ENCODE data around the gene MED29. TPM values are rescaled to one million over a fixed set of nuclear protein-coding genes. Genes with fewer than 3 reads are reported as not detected.

Gene MED29
- polyA plus RNA-seq, 1 experiment, result 36.6 TPM

DNA sequence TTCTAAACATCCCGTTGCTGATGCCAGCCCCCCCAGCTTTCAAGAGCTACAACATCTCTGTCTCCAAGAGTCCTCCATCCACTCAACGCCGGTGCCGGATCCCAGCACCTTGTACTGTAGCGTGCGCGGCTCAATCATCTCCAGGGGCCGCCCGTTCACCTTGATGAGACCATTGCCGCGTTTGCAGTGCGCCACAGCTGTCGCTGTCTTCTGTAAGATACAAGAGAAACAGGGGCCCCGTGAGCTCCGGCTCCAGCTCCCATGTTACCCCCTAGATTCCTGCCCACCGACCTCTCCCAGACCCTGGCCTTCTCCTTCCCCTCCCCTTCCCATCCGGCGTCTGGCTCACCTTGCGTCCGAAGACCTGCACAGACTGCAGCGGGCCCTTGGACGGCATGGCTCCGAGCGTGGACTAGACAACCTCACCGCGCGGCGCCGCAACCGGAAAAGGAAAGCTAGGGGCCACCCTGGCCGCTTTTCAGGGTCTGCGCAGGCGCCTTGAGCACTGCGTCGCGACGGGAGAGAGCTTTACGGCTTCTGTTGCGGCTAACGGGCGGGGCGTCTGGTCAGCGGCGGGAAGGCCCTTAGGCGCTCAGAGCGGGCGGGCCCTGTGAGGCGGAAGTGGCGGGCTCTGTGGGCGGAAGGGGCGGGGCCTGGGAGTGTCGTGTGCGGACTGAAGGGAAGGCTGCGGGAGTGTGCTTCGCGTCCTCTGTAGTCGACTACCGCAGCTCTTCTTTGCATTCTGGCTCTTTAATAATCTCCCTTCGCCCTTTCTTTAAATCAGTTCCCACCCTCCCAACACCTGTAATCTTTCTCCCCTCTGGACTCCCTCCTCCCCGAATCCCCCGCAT, 44.5 kb downstream of the MED29 start, which contains the start of gene RPS16:
Gene RPS16, minus strand, starts transcription at position 451 of the 851 bp plus-strand sequence. Its CDS starts 54 bp downstream, at position 397.
- DNase-seq (ENCODE audit: low read depth), result peak; percentile 66
- H3K27me3 ChIP-seq (ENCODE audit: control insufficient read depth, insufficient read depth, low read length), result no peaks in the 10 kb centered on the region
- ChIA-PET CTCF (interaction anchor here (0.8 to 1.7 kb wide), 7 partner anchors 21 to 98 kb away, joined by 3 to 9 read pairs (median 5); partner anchors contain the start of genes EID2B and PLEKHG2), POLR2A (interaction anchor here (0.6 to 1.5 kb wide), 11 partner anchors 10 to 744 kb away, joined by 3 to 17 read pairs (median 4); partner anchors contain the start of genes EID2B, MED29, PAF1 and SAMD4B)
- TF ChIP-seq, protein P1, sequence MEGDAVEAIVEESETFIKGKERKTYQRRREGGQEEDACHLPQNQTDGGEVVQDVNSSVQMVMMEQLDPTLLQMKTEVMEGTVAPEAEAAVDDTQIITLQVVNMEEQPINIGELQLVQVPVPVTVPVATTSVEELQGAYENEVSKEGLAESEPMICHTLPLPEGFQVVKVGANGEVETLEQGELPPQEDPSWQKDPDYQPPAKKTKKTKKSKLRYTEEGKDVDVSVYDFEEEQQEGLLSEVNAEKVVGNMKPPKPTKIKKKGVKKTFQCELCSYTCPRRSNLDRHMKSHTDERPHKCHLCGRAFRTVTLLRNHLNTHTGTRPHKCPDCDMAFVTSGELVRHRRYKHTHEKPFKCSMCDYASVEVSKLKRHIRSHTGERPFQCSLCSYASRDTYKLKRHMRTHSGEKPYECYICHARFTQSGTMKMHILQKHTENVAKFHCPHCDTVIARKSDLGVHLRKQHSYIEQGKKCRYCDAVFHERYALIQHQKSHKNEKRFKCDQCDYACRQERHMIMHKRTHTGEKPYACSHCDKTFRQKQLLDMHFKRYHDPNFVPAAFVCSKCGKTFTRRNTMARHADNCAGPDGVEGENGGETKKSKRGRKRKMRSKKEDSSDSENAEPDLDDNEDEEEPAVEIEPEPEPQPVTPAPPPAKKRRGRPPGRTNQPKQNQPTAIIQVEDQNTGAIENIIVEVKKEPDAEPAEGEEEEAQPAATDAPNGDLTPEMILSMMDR (IDR thresholded peaks at IDR 0.05; ENCODE audit: insufficient read depth, low read depth, low read length), result no peak
- H3K4me3 ChIP-seq (ENCODE audit: low read depth, low read length), result peak within 1 kb of the TSS; percentile 98
- peaks cover 17% of the 10 kb centered on the region for H3K36me3 ChIP-seq (ENCODE audit: control insufficient read depth, insufficient read depth, low read length)

DNA sequence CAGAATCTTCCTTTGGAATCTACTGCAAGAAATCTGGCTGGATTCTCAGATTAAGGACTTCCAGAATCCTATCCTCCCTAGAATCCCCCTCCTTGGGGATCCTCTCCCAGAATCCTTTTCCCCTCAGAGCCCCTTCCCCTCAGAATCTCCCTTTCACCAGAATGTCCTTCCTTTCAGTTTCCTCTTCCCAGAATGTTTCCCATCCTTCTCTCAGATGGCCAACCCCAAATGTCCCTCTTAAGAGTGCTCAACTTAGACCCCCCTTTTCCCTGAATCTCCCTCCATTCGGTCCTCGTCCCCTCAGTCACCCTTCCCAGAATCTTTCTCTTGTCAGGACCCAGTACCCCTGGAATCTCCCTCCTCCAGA, 45.2 kb downstream of the MED29 start:
- Histone ChIP-seq H3K27me3 (ENCODE audit: control insufficient read depth, insufficient read depth, low read length) (no peaks in the 10 kb centered on the region), H3K36me3 (ENCODE audit: control insufficient read depth, insufficient read depth, low read length) (peaks cover 14% of the 10 kb centered on the region), H3K4me3 (ENCODE audit: low read depth, low read length) (peak overlapping the region; percentile 98)
- CTCF ChIA-PET, result interaction anchor here (0.9 to 1.7 kb wide), 6 partner anchors 22 to 98 kb away, joined by 3 to 9 read pairs (median 6); partner anchors contain the start of genes EID2B and PLEKHG2
- TF ChIP-seq, protein P1 (IDR thresholded peaks at IDR 0.05; ENCODE audit: insufficient read depth, low read depth, low read length), result no peak
- no peak for DNase-seq (ENCODE audit: low read depth)
- POLR2A ChIA-PET, result interaction anchor here (0.6 to 1.5 kb wide), 11 partner anchors 9 to 745 kb away, joined by 3 to 17 read pairs (median 4); partner anchors contain the start of genes EID2B, MED29, PAF1 and SAMD4B

DNA sequence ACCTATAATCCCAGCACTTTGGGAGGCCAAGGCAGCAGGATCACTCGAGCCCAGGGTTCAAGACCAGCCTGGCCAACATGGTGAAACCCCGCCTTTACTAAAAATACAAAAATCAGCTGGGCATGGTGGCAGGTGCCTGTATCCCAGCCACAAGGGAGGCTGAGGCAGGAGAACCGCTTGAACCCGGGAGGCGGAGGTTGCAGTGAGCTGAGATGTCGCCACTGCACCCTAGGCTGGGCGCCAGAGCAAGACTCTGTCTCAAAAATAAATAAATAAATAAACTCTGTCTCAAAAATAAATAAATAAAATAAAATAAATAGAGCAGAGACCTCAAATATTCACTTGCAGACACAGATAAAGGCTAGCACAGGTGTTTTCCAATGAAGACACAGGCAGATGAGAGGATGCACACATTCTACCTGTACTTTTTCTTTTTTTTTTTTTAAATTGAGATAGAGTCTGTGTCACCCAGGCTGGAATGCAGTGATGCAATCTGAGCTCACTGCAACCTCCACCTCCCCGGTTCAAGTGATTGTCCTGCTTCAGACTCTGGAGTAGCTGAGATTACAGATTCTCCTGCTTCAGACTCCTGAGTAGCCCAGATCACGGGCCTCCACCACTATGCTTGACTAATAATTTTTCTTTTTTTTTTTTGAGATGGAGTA, 47.2 kb downstream of the MED29 start:
- Histone ChIP-seq H3K36me3 (ENCODE audit: control insufficient read depth, insufficient read depth, low read length) (peaks cover 8% of the 10 kb centered on the region), H3K4me3 (ENCODE audit: low read depth, low read length) (no peak overlapping the region), H3K27me3 (ENCODE audit: control insufficient read depth, insufficient read depth, low read length) (no peaks in the 10 kb centered on the region)
- CTCF ChIA-PET, result interaction anchor here (0.7 to 1.8 kb wide), 9 partner anchors 9 to 233 kb away, joined by 3 to 5 read pairs (median 3); partner anchors contain the start of gene EID2B
- POLR2A ChIA-PET, result interaction anchor here (0.7 kb wide), 1 partner anchor 48 kb away, joined by 8 read pairs; the partner anchor contains the start of gene PAF1
- no peak for DNase-seq (ENCODE audit: low read depth)
- TF ChIP-seq, protein P1 (IDR thresholded peaks at IDR 0.05; ENCODE audit: insufficient read depth, low read depth, low read length), result no peak

DNA sequence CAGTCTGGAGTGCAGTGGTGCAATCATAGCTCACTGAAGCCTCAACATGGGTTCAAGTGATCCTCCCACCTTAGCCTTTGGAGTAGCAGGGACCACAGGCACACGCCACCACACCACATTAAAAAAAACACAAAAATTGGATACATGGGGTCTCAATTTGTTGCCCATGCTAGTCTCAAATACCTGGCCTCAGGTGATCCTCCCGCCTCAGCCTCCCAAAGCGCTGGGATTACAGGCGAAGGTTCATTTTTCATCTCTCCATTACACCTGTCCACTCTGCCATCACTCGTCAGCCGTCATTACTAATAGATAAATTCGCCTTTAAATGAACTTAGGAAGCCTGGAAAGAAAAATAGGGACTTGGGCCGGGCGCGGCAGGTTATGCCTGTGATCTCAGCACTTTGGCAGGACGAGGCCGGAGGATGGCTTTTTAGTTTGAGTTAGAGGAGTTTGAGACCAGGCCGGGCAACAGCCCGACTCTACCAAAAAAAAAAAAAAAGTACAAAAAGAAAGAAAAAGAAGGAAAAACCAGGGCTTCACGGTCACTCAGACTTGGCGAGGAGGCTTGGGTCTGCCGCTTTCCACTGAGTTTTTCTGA, 53.5 kb downstream of the MED29 start:
- H3K27me3 ChIP-seq (ENCODE audit: control insufficient read depth, insufficient read depth, low read length), result no peaks in the 10 kb centered on the region
- TF ChIP-seq, protein P1 (IDR thresholded peaks at IDR 0.05; ENCODE audit: insufficient read depth, low read depth, low read length), result no peak
- H3K4me3 ChIP-seq (ENCODE audit: low read depth, low read length), result peak overlapping the region; percentile 90
- DNase-seq (ENCODE audit: low read depth), result no peak
- peaks cover 1% of the 10 kb centered on the region; the same call in 1 of the 2 replicates for H3K36me3 ChIP-seq (ENCODE audit: control insufficient read depth, insufficient read depth, low read length)
- POLR2A ChIA-PET, result interaction anchor here (0.7 to 1.5 kb wide), 2 partner anchors 9 to 20 kb away, joined by 8 read pairs; partner anchors contain the start of gene RPS16
- CTCF ChIA-PET, result interaction anchor here (0.7 to 2.3 kb wide), 6 partner anchors 10 to 88 kb away, joined by 3 to 11 read pairs (median 4); partner anchors contain the start of gene EID2B

All from BJ (cell line).